LoVo (cell line): Measurements from ENCODE around the gene PRSS38.
A peak's percentile ranks its signal among the peaks of the same experiment; 100 is the strongest.

Source experiments
- DNase-seq: peaks from one replicate; pipeline ENCODE4 v3.0.0-alpha.2; 2016; ENCODE audit warnings: low spot score

The PRSS38 gene

GRCh38 chr1:227779021-227779441 is 36.4 kb upstream of the PRSS38 start:
- DNase-seq: no peak

DNA sequence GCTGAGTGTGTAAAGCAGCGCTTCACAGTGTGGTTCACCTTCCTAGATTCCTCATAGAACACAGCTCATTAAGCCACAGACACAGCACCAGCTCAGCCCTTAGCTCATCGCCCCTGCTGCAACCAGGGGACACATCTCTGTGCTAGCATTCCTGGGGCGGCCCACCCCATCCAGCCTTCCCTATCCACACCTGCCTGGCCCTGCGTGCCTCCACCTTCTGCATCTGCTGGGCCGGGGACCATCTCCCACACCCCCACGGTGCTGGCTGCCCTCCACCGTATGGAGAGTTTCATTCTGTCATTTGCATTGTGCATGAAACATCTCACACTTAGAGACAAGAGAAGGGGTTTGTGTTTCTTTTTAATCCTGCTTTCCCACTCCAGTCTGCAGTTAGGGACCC is 35.8 kb upstream of the PRSS38 start:
- no peak for DNase-seq

- no peak for DNase-seq
These were observed 35.1 kb upstream of the PRSS38 start for GRCh38 chr1:227780101-227781044.

DNA sequence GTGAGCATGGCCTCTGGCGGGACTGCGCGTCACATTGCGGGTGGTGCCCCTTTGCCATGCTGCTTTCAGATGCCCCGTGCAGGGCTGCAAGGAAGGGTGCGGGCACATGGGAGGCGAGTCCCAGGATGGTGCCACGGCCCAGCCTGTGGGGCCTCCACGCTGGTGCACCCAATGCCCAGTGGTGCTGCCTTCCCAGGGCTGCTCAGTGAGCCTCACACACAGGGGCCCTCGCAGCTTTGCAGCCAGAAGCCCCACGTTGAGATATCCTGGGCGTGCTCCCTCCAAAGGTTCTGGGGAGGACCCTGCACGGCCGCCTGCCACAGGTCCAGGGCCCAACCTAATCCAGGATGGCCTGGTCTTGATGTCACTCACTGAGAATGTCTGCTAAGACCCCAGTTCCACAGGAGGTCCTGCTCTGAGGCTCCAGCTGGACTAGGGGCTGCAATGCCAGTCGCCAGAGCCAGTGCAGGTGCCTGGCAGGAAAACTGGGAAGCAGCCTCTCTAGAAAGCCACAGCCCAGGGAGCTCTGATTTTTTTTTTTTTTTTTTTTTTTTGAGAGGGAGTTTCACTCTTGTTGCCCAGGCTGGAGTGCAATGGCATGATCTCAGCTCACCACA is 34.1 kb upstream of the PRSS38 start:
- DNase-seq: no peak

- DNase-seq: no peak
These were observed 33.2 kb upstream of the PRSS38 start for GRCh38 chr1:227782226-227782625.

DNA sequence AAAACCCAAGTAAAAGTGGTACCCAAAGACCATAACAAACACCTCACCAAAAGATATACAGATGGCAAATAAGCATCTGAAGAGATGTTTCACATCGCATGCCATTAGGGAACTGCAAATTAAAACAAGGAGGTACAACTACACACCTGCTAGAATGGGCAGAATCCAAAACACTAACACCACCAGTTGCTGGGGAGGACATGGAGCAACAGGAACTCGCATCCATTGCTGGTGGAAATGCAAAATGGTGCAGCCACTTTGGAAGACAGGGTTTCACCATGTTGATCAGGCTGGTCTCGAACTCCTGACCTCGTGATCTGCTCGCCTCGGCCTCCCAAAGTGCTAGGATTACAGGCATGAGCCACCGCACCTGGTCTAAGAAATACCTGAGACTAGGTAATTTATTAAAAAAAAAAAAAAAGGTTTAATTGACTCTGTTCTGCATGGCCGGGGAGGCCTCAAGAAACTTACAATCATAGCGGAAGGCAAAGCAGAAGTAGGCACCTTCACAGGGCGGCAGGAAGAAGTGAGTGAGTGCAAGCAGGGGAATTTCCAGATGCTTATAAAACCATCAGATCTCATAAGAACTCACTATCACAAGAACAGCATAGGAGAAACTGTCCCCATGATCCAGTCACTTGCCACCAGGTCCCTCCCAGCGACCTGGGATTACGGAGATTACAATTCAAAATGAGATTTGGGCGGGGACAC is 30.2 kb upstream of the PRSS38 start:
- DNase-seq: no peak

GRCh38 chr1:227785805-227786671 is 29.4 kb upstream of the PRSS38 start:
- no peak for DNase-seq

- DNase-seq: no peak
These were observed 28.6 kb upstream of the PRSS38 start for GRCh38 chr1:227786673-227787512.

GRCh38 chr1:227787513-227788270 is 27.8 kb upstream of the PRSS38 start:
- peak; percentile 96 for DNase-seq

DNA sequence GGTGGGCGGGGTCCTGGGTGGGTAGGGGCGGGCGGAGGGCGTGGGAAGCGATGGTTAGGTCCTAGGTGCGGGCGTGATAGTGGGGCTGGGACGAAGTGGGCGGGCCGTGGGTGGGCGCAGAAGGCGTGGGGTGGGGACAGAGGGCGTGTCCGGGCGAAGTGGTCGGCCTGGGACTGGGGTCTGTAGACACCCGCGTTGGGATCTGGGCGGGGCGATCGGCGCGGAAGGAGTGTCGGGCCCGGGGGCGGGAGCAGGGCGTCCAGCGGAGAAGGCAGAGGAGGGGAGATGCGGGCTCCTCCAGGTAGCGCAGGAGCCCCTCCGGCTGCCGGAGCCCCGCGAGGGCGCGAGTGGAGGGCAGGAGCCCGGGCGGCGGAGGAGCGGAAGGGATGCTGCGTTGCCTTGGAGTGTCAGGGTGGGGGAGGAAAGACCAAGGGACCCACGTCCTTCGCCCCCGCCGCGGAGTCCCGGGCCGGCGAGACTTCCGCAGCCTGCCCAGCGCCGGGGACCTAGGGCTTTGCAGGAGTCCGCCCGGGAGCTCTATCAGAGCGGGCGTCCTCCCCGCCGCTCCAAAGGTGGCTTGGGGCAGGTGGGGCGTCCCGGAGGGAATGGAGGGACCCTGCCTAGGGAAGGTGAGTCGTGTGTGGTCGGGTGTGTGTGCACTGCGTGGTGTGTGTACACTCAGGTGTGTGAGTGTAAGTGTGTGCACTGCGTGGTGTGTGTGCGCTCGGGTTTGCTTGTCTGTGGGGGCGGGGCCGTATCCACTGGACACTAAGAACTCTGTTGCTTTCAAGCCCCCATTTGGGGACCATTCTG is 27.0 kb upstream of the PRSS38 start:
- peak; percentile 82 for DNase-seq

DNA sequence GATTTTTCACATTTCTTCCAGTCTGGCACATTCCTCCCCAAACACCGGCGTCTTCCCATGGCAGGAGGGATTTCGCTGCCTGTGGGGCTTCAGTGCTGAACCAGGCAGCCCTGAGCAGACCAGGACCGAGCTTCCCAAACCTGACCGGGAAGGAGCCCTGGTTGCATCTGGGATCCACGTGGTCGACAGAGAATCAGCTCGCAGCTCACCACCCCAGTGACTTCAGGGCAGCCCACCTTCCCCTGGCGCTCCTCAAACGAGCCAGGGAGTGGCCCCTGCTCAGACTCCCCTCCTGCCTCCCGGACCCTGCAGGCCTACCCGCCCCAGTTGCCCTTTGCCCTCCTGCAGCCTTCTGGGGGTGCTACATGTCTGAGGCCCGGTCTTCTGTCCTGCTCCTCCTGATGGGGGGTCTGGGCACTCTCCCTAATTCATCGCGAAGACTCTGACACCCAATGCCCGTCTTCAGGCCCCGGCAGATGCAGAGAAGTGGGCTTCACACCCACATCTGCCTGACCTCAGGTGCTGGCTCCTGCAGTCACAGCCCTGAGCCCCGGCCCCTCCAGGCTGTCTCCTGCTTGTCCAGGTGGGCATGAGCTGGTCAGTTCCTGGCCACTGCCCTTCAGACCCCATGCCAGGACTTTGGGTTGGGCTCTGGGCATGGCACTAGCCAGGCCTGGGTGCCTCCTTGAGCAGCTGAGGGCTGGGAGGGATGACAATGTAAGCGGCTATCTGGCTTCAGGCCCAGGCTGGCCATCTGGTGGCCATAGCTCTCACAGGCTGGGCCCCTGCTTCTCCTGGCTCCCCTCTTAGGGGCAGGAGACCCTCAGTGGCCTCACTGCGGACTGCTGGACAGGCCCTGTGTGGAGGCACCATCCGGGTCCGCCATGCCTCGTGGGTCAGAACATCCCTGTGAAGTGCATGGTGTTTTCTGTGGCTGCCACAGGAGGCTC is 26.1 kb upstream of the PRSS38 start:
- no peak for DNase-seq

- no peak for DNase-seq
These were observed 25.5 kb upstream of the PRSS38 start for GRCh38 chr1:227790034-227790400.

- DNase-seq: no peak
These were observed 24.6 kb upstream of the PRSS38 start for GRCh38 chr1:227790868-227791267.

GRCh38 chr1:227791425-227792143 is 23.9 kb upstream of the PRSS38 start:
- no peak for DNase-seq

GRCh38 chr1:227792216-227793078 is 23.0 kb upstream of the PRSS38 start:
- DNase-seq: no peak
